HG03039 (cell line): ENCODE data around the gene SCT.

ENCODE experiments used
- ATAC-seq: cut with Tn5 transposase; IDR thresholded peaks from one replicate; pipeline ENCODE4 v1.9.1; 2021; ENCODE audit warnings: mild to moderate bottlenecking, moderate library complexity; ENCODE audit not compliant: unreplicated experiment

The SCT gene

DNA sequence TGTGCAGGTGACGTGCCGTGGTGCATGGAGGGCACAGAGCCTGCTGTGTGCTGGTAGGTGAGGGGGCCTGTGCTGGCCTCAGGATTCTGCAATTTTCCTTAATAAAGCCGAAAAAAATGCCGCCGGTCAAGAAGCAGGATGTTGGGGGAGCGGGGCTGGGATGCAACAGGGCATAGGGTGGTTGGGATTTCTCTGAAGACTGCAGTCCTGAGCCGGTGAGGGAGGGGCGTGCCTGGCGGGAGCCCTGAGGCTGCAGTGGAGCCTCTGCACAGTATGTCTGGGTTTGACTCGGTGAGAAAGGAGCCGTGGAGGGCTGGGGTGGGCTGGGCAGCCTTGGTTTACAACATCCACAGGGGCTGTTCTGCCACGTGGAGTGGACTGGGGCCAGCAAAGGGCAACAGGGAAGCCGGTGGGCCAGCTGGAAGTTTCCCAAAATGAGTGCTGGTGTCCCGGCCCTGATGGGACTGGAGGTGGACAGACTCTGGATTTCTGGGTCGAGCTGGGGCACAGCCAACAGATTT, 3.6 kb downstream of the SCT start:
- no peak for ATAC-seq

DNA sequence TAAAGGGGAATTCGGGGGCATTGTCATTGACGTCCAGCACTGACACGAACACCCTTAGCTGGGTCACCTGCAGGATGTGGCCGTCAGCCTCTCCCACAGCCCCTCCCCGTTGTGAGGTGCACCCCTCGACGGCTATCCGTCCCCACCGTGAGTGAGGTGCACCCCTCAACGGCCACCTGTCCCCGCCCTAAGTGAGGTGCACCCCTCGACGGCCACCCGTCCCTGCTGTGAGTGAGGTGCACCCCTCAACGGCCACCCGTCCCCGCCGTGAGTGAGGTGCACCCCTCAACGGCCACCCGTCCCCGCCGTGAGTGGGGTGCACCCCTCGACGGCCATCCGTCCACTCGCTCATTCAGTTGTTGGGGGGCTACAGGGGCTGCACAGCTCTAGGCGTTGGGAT, 5.1 kb downstream of the SCT start:
- no peak for ATAC-seq

DNA sequence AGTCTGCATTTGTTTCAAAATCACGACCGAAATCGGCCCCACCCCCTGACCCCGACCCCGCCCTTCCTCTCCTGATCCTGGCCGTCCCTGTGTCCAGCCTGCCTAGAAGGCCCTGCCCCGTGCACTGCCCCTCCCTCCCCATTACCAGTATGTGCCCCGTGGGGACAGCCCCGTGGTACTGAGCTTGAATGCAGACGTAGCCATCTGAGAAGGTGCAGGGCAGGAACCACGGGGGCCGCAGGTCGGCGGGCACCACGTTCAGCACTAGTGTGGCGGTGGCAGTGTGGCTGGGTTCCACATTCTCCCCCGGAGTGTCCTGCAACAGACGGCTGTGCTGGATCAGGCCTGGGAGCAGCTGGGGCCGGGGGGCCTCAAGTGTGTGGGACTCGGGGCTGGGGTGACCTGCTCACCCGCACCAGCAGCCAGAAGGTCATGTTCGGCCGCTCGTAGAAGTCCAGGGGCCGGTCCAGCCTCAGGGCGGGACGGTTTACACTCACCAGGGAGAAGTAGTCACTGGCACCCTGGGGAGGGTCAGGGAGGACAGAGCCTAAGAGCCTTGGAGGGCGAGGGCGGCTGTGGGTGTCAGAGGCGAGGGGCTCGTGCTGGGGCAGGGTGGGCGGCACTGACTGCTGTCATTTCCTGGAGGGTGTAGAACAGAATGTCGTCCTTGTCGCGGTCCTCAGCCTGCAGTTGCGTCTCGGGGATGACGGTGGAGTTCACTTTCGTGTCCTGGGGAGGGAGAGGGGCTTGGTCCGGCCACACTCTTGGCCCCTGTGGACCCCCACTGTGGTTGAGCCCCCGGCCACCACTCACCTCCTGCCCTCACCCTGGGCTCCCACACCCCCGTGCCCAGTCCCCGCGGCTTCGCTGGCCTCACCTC, 5.8 kb downstream of the SCT start:
- ATAC-seq: no peak

DNA sequence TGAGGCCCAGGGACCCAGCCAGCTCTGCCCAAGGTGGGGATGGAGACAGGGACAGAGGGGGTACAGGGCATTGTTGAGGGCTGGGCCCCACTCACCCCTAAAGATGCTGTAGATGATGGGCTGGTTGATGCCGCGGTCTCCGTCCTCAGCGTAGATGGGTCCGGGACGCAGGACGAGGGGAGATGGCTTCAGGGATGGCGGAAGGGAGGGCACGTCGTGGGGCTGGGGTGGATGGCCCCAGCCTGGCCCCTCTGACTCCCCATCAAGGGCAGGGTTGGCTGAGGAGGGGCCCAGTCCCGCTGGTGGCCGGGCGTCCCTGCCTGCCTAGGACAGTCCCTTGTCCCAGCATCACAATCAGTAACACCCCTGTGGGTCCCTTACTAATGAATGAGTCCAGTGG, 6.8 kb downstream of the SCT start:
- no peak for ATAC-seq

DNA sequence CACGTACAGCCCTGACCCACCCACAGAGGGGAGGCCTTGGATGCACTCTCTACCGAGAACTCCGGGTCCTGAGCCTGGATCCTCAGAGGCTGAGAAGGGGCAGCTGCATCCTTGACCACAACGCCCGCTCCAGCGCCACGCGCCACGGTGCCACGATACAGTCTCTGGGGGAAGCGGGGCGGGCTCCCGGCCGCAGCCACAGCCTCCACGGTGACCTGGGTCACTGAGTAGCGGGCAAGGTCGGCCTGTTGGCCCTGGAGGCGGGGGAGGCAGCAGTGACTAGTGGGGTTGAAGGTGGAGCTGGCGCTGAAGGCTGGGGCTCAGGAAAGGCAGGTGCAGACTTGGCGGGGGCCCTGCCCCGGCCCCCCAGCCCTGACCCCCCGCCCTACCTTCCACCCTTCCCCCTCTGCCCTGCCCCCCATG, 7.3 kb downstream of the SCT start:
- ATAC-seq: no peak

DNA sequence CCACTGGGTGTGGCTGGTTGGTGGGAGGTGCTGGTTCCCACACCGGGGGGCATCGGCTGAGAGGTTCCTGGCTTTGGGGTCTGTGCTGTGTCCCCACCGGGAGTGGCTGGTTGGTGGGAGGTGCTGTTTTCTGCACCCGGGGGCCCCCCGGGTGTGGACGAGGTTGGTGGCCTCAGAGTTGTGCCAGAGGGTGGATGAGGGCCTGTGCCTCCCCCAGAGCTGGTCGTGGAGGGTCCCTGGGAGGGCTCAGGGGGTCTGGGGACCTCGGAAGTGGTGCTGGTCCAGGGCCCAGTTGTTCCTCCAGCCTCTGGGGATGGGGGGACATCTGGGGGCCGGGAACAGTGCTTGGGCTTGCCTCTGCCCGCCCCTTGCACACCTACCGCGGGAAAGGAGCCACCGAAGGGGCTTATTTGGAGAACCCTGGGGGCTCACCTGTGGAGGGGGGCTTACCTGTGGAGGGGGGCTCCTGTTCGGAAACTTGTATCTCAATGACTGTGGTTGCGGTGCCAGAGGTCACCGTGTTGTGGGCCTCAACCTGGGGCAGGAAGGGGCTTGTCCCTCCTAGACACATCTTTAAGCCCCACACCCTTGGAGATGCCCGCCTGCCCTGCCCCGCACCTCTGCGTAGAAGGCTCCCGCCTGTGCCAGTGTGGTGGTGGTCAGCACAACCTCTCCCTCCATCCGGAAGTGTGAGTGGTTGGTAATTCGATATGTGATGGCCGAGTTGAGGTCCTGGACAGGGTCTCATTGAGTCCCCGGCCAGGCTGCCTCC, 7.9 kb downstream of the SCT start:
- no peak for ATAC-seq

DNA sequence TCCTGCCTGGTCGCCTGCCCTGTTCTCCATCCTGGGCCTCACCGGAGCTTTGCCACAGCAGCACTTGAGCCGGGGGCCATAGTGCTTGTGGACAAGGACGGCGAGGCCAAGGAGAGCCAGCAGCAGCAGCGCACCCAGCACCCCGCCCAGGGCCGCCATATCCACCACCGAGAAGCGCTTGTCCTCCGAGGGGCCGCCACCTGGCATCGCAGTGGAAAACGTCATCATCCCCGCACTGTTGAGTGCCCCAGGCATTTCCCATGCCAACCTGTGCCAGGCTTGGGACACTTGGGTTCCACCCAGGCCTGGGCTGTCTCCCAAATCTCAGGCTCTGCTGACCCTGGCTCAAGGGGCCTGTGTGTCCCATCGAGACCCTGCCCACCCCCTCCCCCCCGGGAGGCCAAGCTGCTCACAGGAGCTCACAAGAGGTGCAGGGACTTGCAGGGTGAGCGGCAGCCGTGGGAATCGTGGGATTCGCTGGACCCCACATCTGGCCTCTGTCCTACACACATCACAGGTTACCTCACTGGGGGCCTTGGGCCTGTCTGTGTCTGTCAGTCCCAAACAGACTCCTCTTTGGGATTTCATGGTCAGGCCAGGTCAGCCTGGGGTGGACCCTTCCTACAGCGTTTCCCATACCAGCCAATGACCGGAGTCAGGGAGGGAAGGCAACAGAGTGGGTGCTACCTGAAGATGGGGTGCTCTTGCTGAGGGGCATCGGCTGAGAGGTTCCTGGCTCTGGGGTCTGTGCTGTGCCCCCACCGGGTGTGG, 8.9 kb downstream of the SCT start:
- no peak for ATAC-seq

DNA sequence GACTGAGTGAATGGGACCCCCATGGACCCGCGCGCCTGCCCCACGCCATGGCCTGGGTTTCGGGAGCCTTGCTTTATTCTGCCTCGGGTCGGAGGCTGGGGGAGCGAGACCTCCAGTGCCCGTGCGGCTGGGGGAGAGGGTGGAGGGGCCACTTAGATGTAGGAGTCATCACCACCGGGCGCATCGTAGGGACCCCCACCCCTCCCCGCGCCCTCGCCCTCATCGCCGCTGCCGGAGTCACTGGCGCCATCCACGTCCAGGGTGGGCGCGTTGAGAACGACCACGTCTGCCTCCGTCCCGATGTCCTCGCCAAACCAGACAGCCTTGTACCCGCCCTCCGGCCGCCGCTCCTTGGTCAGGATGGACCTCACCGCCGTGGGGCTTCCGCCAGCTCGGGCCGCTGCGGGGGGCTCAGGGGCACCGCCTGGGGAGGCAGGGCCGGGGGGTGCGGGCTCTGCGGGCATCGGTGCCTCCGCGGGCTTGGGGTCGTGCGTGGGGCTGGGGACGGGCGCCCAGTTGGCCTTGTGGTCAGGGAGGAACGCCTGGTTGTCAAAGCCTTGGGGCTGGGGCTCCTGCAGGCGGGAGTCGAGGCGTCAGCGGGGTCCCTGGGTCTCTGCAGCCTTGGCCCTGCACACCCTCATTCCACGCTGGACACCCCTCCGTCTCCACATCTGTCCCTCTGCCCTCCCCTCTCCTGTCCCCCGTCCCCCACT, 9.6 kb downstream of the SCT start:
- ATAC-seq: no peak

DNA sequence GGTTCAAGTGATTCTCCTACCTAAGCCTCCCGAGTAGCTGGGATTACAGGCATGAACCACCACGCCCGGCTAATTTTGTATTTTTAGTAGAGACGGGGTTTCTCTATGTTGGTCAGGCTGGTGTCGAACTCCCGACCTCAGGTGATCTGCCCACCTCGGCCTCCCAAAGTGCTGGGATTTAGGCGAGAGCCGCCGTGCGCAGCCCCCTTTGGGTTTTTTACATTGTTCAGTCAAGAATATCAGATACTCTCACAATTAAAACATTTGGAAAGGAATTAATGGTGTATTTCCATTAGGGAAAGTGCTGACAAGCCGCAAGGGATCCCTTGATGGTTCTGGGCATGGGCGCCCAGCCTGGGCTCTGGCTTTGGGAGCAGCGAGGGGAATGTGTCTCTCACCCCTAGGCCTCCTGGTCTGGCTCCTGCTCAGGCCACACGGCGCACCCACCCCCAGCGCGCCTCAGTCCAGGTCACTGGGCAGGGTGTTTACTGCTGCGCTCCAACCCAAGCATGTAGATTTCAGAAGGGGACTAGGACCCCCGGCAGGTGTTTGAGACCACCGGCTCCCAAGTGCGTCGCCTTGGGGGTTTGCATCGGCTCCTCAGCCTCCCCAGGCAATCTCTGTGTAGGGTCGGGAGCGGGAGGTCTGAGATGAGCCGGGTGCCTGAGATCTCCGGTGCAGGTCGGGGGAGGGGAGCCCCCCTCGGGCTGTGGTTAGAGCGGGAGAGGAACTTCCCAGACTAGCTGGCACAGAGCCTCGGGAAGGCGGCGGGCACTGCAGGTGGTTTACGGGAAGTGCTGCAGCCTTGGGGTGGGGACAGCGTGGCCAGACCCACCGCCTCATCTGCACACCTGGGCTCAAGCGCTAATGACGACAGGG, 10.4 kb downstream of the SCT start:
- ATAC-seq: no peak

DNA sequence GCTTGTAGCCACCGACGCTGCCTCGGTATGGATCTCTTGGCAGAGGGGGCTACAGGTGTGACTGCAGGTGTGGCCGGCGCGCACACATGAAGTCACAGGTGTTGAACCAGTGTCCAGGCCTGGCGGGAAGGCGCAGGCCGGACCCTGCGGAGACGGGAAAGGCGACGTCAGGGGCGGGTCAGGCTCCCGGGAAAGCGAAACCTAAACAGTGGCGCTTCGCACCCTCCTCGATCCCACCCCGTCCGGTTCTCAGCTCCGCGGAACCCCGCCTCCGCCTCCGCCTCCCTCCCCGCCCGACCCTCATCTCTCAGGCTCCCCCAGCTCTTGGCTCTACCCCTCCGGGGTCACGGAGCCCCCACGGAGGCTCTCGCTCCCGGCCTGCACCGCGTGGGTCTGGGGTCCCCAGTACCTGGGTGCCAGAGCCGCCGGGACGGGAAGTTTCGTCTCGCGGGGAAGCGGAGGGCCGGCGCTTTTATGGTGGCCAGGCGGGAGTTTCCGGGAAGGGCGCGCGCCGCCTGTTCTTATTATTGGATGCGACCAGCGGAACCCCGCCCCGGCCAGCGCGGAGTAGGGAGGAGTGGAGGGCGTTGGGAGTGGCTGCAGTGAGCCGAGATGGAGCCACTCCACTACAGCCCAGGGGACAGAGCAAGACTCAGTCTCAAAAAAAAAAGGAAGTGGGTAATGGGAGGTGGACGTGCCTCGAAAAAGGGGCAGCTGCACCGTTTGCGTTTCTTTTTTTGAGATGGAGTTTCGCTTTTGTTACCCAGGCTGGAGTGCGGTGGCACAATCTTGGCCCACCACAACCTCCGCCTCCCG, 11.3 kb downstream of the SCT start, which contains the start of gene IRF7:
Gene IRF7, minus strand, starts transcription at position 447 of the 816 bp plus-strand sequence. CDS start 586 bp downstream, outside the sequence.
- ATAC-seq: peak; percentile 61

DNA sequence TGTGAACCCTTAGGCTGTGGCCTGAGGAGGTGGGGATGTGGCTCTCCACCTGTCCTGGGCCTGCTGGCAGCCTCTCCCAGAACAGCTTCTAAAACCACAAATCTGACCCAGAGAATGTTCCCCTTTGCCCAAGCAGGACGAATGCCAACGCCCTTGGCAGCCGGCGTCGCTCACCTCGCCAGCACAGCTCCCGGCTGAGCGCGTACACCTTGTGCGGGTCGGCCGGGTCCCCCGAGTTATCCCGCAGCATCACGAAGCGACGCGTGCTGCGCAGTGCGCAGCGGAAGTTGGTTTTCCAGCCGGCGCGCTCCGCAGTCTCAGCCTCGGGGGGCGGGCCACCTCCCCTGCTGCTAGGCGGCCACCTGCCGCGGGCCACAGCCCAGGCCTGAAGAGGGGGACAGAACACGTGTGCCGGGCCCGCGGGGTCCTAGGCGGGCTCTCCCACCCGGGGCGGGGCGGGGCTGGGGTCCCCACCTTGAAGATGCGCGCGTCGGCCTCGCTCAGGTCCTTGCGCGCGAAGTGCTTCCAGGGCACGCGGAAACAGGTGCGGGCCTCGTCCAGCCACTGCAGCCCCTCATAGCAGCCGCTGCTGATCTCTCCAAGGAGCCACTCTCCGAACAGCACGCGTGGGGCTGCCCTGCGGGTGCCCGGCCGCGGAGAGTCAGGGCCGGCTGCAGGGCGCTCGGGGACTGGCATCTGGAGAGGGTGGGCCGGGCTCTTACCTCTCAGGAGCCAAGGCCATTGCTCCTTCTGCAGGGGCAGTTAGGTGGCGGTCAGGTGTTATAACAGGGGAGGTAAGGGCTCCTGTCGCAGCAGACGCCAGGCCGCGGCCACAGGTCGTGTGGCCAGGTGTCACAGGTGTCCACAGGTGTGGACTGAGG, 12.1 kb downstream of the SCT start:
- no peak for ATAC-seq

DNA sequence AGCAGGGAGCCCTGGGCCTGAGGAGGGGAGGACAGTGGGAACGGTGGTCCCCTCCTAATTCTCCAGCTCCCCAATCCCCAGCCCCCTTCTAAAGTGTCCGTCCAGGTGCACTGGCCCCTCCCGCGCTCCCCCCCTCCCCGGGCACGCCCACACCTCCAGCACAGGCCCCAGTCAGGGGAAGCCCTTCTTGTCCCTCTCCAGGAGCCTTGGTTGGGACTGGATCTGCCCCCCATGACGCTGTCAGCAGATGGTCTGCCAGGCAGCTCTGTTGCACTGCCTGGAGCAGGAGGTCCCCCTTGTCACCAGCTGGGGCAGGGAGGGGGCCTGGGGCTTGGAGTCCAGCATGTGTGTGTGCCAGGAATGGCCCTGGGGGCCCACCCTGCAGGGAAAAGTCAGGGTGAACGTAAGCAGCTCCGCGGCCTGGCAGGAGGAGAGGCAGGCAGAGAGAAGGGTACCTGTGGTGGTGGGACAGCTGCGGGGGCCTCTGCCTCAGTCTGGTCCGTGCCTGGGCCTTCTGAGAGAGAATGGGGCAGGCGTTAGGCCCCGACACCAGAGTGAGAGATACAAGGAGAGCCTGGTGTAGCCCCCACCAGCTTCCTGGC, 12.9 kb downstream of the SCT start:
- ATAC-seq: no peak

DNA sequence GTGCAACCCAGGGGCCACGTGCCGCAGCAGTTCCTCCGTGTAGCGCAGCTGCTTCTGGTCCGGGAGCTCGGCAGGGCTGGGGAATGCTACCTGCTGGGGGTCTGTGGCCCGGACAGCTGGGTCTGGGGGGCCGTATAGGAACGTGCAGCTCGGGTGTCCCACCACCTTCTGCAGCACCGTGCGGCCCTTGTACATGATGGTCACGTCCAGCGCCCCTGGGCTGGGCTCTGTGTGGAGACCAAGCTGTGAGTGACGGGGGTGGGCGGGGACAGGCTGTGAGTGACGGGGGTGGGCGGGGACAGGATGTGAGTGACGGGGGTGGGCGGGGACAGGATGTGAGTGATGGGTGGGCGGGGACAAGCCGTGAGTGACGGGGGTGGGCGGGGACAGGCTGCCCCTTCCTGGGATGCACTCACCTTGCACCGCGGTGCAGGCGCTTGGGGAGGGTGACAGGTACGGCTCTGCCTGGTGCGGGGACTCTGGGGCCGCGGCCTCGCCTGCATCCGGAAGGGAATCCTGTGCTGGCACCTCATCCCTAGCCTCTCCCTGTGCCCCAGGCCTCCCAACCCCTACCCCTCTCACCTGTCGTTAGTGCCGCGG, 13.5 kb downstream of the SCT start:
- ATAC-seq: no peak

DNA sequence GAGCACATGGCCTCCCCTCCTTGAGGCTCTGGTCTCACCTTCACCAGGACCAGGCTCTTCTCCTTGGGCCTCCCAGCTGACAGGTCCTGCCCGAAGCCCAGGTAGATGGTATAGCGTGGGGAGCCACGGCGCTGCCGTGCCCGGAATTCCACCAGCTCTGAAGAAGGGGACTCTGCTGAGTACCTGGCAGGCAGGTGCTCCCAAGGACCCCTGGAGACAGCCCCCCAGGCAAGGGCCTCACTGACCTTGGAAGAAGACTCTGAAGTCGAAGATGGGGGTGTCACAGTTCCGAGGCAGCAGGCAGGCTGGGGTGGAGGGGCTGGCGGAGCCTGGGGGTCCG, 14.1 kb downstream of the SCT start:
- ATAC-seq: no peak

DNA sequence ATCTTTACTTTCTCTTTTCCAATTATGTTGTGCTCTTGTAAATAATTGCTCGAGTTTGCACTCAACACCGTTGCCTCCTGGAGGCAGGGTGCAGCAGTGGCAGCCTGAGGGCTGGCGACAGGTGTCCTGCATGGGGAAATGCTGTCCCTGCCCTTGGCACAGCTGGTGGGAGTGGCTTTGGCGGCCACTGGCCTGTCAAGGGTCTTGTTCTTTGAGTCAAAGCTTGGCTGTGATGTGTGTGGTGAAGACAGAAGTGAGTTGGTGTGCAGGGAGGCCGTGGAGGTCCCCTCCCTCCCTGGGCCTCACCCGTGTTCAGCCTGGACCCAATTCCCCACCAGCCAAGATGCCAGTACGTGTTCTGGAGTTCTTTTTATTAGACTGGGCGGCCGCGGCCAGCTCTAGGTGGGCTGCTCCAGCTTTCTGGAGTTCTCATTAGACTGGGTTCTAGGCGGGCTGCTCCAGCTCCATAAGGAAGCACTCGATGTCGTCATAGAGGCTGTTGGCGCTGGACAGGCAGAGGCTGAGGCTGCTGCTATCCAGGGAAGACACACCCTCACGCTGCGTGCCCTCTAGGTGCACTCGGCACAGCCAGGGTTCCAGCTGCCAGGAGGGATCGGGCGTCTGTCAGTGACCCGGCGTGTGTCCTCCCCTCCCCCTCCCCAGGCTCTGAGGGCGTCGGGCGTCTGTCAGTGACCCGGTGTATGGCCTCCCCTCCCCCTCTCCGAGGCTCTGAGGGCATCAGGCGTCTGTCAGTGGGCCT, 14.6 kb downstream of the SCT start:
- no peak for ATAC-seq
